Measurements from ENCODE around the gene KRTAP10-12. TPM values are rescaled to one million over a fixed set of nuclear protein-coding genes. Genes with fewer than 3 reads are reported as not detected.

Gene KRTAP10-12
- total RNA-seq, 4 donors from 2014 or later: not detected

DNA sequence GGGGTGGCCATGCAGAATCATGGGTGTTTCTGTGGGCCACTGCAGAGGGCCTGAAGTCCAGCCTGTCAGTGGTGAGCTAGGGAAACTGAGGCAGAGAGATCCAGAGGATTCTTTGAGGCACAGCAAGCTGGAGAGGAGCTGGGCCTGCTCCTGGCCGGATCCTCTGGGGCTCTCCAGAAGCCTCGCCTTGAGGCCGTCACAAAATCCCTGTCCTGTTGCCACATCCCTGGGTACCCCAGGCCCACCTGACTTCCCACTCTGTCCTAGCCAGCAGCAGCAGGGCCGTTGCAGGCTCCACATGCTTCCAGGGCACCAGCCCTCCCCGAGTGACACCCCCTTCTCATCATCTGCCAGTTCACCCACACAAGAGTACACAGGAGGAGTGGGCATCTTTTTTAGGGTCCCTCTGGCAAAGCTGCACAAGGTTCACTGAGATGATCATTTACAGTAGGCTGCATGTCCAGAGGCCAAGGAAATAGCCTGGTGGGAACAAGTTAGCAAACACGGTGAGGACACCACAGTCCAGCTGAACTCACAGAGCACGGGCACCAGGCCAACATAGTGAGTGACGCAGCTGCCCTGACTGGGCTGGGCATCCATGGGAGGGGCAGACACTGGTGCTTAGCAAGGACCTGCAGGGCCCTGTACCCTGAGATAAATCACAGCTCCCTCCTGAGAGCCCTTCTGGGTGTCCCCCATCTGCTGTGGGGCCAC is 39.5 kb downstream of the KRTAP10-12 start:
- H3K27ac ChIP-seq: no peak overlapping the region
- WGBS, 2 donors (ENCODE audit: low coverage in 1 of 2): 55% methylated on average over 8 of the region's 8 CpGs; no CpG with 5 or more reads in 1 of the 2 donors
- H3K27me3 ChIP-seq: no peaks in the 10 kb centered on the region
- H3K4me3 ChIP-seq: no peak overlapping the region
- TF ChIP-seq POLR2A (IDR thresholded peaks at IDR 0.05) (no peak), EP300 (IDR thresholded peaks at IDR 0.05; ENCODE audit: low read depth) (no peak), POLR2AphosphoS5 (IDR thresholded peaks at IDR 0.05) (no peak)
- TF ChIP-seq, protein P1, sequence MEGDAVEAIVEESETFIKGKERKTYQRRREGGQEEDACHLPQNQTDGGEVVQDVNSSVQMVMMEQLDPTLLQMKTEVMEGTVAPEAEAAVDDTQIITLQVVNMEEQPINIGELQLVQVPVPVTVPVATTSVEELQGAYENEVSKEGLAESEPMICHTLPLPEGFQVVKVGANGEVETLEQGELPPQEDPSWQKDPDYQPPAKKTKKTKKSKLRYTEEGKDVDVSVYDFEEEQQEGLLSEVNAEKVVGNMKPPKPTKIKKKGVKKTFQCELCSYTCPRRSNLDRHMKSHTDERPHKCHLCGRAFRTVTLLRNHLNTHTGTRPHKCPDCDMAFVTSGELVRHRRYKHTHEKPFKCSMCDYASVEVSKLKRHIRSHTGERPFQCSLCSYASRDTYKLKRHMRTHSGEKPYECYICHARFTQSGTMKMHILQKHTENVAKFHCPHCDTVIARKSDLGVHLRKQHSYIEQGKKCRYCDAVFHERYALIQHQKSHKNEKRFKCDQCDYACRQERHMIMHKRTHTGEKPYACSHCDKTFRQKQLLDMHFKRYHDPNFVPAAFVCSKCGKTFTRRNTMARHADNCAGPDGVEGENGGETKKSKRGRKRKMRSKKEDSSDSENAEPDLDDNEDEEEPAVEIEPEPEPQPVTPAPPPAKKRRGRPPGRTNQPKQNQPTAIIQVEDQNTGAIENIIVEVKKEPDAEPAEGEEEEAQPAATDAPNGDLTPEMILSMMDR (IDR thresholded peaks at IDR 0.05): no peak
- H3K36me3 ChIP-seq: no peaks in the 10 kb centered on the region
- intact Hi-C loops (cut with DNase I; ENCODE audit: low total_unique reads) (no loop called here), in situ Hi-C loops (cut with MboI; ENCODE audit: low pct_ligation_motif_present in 1 of 4, low pct_unique_long_range_greater_than_20kb in 1 of 4, low sequenced_read_pairs in 3 of 4) (no loop called here)
- peaks cover 3 to 5% of the 10 kb centered on the region in 2 donors for H3K9me3 ChIP-seq
- DNase-seq: peak; percentile 80
- no peaks in the 10 kb centered on the region for H3K4me1 ChIP-seq

DNA sequence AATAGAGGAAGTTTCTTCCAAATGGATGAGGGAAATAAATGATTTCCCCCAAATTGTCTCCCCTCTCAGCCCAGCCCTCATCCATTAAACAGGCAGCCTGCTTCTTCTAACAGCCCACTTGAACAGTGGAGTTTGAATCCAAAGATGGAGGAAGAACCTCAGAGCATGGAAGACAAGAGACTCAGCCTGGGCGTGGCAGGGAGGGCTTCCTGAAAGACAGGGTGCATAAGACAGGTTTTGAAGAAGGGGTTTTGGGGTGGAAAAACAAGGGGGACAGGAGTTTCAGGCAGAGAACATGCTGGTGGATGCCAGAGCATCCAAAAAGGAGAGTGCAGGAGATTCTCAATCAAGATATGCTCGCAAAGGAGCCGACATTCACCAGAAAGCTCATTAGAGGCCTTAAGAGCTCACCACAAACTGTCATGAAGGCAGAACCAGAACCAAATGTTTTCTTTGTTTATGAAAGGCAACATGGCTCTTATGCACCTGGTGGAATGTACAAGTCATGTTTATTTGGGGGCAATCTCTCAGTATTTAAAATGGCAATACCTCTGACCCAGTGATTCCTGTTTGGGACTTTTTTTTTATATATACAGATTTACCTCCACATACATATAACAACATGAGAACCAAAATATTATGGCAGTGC is 40.9 kb downstream of the KRTAP10-12 start:
- DNase-seq: no peak
- in situ Hi-C loops (cut with MboI; ENCODE audit: low pct_ligation_motif_present in 1 of 4, low pct_unique_long_range_greater_than_20kb in 1 of 4, low sequenced_read_pairs in 3 of 4): no loop called here
- H3K4me1 ChIP-seq: no peaks in the 10 kb centered on the region
- H3K36me3 ChIP-seq: no peaks in the 10 kb centered on the region
- no peak for TF ChIP-seq POLR2AphosphoS5 (IDR thresholded peaks at IDR 0.05)
- no peak for TF ChIP-seq POLR2A (IDR thresholded peaks at IDR 0.05)
- no peak for TF ChIP-seq EP300 (IDR thresholded peaks at IDR 0.05; ENCODE audit: low read depth)
- TF ChIP-seq, protein P1 (IDR thresholded peaks at IDR 0.05): no peak
- no peak overlapping the region for H3K27ac ChIP-seq
- H3K27me3 ChIP-seq: no peaks in the 10 kb centered on the region
- peaks cover 3 to 5% of the 10 kb centered on the region in 2 donors for H3K9me3 ChIP-seq
- 60 to 75% methylated on average over 1 to 3 of the region's 3 CpGs for WGBS, 2 donors (ENCODE audit: low coverage in 1 of 2)
- H3K4me3 ChIP-seq: no peak overlapping the region
- intact Hi-C loops (cut with DNase I; ENCODE audit: low total_unique reads): no loop called here

DNA sequence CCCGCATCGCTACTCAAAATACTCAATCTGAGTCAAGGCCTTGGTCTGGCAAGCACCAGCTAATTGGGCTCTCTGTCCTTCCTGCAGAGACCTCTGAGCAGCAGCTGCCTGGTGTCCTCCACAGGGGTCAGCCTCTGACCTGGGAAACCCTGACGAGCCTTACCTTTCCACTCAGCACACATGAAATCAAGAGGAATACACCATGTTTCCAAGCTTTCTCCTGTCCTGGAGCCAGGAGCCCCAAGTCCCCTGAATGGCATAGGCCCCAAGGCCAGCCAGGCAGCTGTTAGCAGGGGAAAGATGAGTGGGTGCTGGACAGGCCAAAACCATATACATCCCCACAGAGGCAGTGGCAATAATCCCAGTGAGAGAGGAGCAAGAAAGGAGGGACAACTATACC is 41.6 kb downstream of the KRTAP10-12 start:
- no peak for DNase-seq
- no peaks in the 10 kb centered on the region for H3K36me3 ChIP-seq
- intact Hi-C loops (cut with DNase I; ENCODE audit: low total_unique reads): no loop called here
- TF ChIP-seq POLR2A (IDR thresholded peaks at IDR 0.05) (no peak), EP300 (IDR thresholded peaks at IDR 0.05; ENCODE audit: low read depth) (no peak), POLR2AphosphoS5 (IDR thresholded peaks at IDR 0.05) (no peak)
- TF ChIP-seq, protein P1 (IDR thresholded peaks at IDR 0.05): no peak
- no peaks in the 10 kb centered on the region for H3K4me1 ChIP-seq
- no peak overlapping the region for H3K27ac ChIP-seq
- in situ Hi-C loops (cut with MboI; ENCODE audit: low pct_ligation_motif_present in 1 of 4, low pct_unique_long_range_greater_than_20kb in 1 of 4, low sequenced_read_pairs in 3 of 4): no loop called here
- H3K27me3 ChIP-seq: no peaks in the 10 kb centered on the region
- peaks cover 3 to 5% of the 10 kb centered on the region in 2 donors for H3K9me3 ChIP-seq
- H3K4me3 ChIP-seq: no peak overlapping the region
- 90 to 98% methylated on average over 2 to 3 of the region's 3 CpGs for WGBS, 2 donors (ENCODE audit: low coverage in 1 of 2)

DNA sequence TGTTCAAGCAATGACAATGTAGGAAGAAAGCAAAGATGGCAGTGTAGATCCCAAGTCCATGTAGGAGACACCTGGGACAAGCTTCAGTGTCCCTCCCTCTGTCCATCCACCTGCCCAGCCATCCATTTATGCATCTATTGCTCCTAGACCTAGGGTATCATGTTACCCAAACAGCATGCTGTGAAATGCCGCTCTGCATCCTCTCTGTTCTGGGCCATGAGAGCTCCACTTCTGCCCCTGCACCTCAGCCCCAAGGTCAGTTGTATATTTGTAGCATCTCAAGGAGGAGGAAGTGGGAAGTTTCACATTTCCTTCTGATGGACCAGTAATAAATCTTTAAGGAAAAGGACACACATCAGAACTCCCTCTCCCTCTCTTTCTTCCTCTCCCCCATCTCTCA is 42.3 kb downstream of the KRTAP10-12 start:
- TF ChIP-seq POLR2AphosphoS5 (IDR thresholded peaks at IDR 0.05) (no peak), POLR2A (IDR thresholded peaks at IDR 0.05) (no peak), EP300 (IDR thresholded peaks at IDR 0.05; ENCODE audit: low read depth) (no peak)
- TF ChIP-seq, protein P1 (IDR thresholded peaks at IDR 0.05): no peak
- peaks cover 3 to 5% of the 10 kb centered on the region in 2 donors for H3K9me3 ChIP-seq
- H3K27ac ChIP-seq: no peak overlapping the region
- intact Hi-C loops (cut with DNase I; ENCODE audit: low total_unique reads): no loop called here
- H3K4me1 ChIP-seq: no peaks in the 10 kb centered on the region
- 100% methylated on average over 1 of the region's 1 CpG for WGBS, 2 donors (ENCODE audit: low coverage in 1 of 2)
- DNase-seq: no peak
- no peak overlapping the region for H3K4me3 ChIP-seq
- no peaks in the 10 kb centered on the region for H3K27me3 ChIP-seq
- in situ Hi-C loops (cut with MboI; ENCODE audit: low pct_ligation_motif_present in 1 of 4, low pct_unique_long_range_greater_than_20kb in 1 of 4, low sequenced_read_pairs in 3 of 4): no loop called here
- H3K36me3 ChIP-seq: no peaks in the 10 kb centered on the region

All from transverse colon (tissue), 4 donors.